ENCODE measurements around the gene SMARCA2.

The SMARCA2 gene

GRCh38 chr9:2039294-2040180 is 24.4 kb downstream of the SMARCA2 start:
- no peak for DNase-seq (ENCODE audit: extremely low read depth in 1 of 2, low read depth in 1 of 2)

- DNase-seq (ENCODE audit: extremely low read depth in 1 of 2, low read depth in 1 of 2) = no peak
These were observed 25.7 kb downstream of the SMARCA2 start for GRCh38 chr9:2040828-2041227.

DNA sequence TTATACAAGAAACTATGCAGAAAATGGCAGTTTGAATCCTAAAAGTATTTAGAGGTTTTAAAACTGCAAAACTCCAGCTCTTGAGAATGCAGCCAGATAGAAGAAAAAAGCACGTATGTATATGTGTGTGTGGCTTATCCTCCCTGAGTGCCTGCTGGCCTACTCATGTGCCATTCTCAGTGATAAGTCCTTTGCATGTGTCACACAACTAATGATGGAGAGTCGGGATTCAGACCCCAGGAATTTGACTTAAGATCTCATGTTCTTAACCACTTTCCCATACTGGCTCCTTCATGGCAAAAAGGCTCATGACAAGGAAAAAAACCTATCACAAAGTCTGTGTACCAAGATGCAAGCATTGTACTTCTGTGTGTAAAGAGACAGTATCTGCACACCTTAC is 26.6 kb downstream of the SMARCA2 start:
- no peak for DNase-seq (ENCODE audit: extremely low read depth in 1 of 2, low read depth in 1 of 2)

- no peak for DNase-seq (ENCODE audit: extremely low read depth in 1 of 2, low read depth in 1 of 2)
These were observed 28.1 kb downstream of the SMARCA2 start for GRCh38 chr9:2043243-2043642.

DNA sequence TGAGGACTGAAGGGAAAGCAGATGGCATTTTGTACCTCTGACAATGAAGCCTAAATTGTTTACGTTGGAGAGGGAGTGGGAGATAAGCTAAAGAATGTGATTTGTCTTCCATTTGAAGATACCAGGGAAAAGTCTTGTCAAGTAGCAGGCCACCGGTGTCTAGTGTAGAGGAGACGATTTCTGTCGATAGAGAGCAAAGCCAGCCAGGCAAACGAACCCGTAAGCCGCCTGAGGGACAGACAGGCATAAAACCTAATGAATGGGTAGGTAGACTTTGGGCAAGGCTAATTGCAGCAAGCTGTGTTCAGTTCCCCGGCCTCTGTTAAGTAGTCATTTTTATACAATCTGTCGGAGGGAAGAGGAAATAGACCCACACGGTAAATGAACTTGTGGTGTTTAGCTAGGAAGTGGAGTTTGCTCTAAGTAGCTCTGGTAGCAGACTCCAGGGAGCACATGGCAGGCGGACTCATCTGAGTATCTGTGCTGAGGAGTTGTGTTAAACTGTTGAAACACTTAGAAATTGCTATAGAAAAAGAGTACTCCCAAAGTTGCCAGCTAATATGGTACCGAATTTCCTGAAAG is 28.8 kb downstream of the SMARCA2 start:
- no peak for DNase-seq (ENCODE audit: extremely low read depth in 1 of 2, low read depth in 1 of 2)

- no peak for DNase-seq (ENCODE audit: extremely low read depth in 1 of 2, low read depth in 1 of 2)
These were observed 32.1 kb downstream of the SMARCA2 start for GRCh38 chr9:2047144-2047671.

GRCh38 chr9:2047916-2048315 is 32.8 kb downstream of the SMARCA2 start:
- no peak for DNase-seq (ENCODE audit: extremely low read depth in 1 of 2, low read depth in 1 of 2)

- no peak for DNase-seq (ENCODE audit: extremely low read depth in 1 of 2, low read depth in 1 of 2)
These were observed 35.1 kb downstream of the SMARCA2 start for GRCh38 chr9:2050236-2050635.

- DNase-seq (ENCODE audit: extremely low read depth in 1 of 2, low read depth in 1 of 2) = peak in 1 of 2 donors; percentile 70
These were observed 39.0 kb downstream of the SMARCA2 start for GRCh38 chr9:2053883-2054845.

- DNase-seq (ENCODE audit: extremely low read depth in 1 of 2, low read depth in 1 of 2) = no peak
These were observed 40.1 kb downstream of the SMARCA2 start for GRCh38 chr9:2055203-2055658.

DNA sequence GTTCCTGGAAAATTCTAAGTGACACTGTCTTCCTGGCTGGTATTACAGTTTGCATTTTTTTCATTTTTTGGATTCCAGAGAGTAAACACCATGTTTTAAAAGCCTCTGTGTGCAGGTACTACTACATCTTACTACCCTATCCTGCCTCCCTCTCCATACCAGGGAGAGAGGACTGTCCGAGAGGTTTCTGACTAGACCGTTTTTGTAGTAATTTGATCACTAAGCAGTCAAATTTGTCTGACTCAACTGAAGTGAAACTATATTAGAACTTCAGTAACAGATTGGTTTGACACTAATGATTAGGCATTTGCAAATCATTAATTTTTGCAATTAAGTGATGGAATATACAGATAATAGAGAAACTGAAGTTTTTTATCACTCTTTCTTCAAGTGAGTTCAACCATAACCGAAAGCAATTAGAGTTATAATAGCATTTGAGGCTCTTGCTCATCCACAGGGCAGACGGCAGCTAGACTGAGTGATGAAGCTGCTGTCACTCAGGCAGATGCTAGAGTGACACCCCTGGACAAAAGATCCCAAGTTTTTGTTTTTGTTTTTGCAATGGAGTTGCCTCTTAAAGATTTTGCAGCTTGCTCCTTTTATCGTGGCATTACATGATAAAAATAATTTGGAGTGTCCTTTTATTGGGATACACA is 44.3 kb downstream of the SMARCA2 start:
- no peak for DNase-seq (ENCODE audit: extremely low read depth in 1 of 2, low read depth in 1 of 2)

DNA sequence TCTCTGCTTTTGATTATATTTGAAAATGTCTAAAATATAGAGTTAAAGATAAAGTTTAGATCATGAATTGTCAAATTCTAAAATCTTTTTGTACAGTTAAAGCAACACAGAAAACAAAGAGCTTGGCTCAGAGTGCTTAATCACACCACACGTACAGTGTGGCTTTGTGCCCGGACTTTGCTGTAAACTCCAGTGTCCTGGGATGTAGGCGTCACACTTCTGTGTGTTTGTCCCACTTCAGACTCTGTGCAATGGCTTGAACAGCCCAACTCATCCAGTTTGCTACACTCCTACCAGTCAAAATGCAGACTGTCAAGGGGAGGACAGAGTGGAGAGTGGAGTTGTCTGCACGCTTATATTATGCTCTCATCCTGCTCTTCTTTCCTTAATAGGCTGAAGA is 45.3 kb downstream of the SMARCA2 start:
- DNase-seq (ENCODE audit: extremely low read depth in 1 of 2, low read depth in 1 of 2) = no peak

DNA sequence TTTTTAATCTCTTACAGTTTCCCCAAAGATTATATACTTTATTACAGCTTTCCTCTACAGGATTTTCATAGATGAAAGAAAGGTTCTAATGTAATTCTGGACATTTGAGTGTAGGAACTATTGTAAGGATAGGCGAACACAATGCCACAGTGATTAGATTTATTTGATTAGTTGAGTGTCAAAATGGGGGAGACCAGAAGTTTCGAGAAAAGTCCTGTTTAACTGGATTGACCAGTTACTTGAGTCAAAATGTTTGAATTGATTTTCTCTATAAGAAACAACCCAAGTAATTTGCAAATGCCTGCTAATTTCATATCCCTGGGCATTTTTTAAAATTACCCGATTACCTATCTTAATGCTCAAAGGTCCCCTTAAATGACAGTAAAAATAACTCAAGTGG is 50.6 kb downstream of the SMARCA2 start:
- no peak for DNase-seq (ENCODE audit: extremely low read depth in 1 of 2, low read depth in 1 of 2)

- no peak for DNase-seq (ENCODE audit: extremely low read depth in 1 of 2, low read depth in 1 of 2)
These were observed 51.4 kb downstream of the SMARCA2 start for GRCh38 chr9:2066312-2067273.

- no peak for DNase-seq (ENCODE audit: extremely low read depth in 1 of 2, low read depth in 1 of 2)
These were observed 57.7 kb downstream of the SMARCA2 start for GRCh38 chr9:2072752-2073405.

DNA sequence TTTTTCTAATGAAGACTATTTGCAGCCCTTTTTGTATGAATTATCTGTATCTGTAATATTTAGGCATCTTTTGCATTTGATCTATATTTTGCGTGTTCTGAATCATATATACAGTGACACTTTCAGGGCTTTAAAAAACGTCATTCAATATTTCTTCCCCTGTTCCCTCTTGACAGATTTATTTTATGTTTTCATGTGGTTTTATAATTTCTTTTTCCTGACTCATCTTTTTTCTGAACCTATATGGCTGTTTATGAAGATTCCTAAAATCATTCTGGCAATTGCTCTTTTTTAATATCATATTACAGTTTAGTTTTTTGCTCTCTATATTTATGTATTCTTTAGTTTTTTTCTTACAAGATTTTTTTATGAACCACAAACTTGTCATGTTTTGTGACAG is 67.6 kb downstream of the SMARCA2 start:
- DNase-seq (ENCODE audit: extremely low read depth in 1 of 2, low read depth in 1 of 2) = no peak

- no peak for DNase-seq (ENCODE audit: extremely low read depth in 1 of 2, low read depth in 1 of 2)
These were observed 68.3 kb downstream of the SMARCA2 start for GRCh38 chr9:2083479-2083878.

DNA sequence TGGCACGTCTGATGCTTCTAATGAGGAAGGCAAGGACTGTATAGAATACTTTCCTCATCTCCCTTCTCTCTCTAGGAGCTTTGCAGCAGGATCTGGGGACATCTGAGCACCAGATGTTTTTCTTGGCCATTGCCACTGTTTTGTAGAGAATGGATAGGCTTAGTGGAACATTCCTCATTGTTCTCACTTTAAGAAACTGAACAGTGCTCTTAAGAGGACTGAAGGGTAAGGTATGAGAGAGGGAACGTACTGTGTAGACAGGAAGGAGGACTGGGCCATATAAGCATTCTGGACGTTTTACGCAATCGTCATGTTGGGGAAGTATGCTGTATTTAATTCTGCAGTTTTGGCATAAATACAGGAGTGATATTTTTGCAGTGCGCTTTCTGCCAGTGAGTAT is 70.6 kb downstream of the SMARCA2 start:
- no peak for DNase-seq (ENCODE audit: extremely low read depth in 1 of 2, low read depth in 1 of 2)

DNA sequence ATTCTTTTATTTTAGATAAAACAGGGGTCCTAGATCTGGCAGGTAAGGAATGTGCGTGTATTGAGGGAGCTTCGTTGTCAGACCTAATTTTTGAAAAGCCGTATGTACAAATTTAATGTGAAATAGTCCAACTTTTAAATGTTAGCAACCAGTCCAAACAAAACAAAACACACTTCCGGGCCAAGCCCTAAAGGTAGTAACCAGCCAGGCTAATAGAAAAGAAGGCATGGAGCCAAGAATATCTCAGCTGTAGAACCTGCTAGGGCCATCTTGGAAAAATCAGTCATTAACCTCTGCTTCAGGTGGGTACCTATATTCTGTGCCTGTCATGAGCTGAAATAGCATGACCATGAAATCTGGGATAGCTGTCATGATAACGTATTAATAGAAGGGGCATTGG is 71.0 kb downstream of the SMARCA2 start:
- no peak for DNase-seq (ENCODE audit: extremely low read depth in 1 of 2, low read depth in 1 of 2)

All from stimulated activated CD8-positive, alpha-beta memory T cell treated with anti-CD3 and anti-CD28 coated beads, Interleukin-7, amount 100 ng/mL, for 48 hours (primary cell).